Neuronal stem cell (in vitro differentiated cells): Measurements from ENCODE around the gene TULP1.

ENCODE experiments used
- DNase-seq: peaks from one replicate; pipeline ENCODE4 v3.0.0-alpha.2; 2013; ENCODE audit warnings: low spot score
- H2AFZ ChIP-seq: one replicate; pipeline ENCODE4 v1.6.1; 2013; ENCODE audit warnings: mild to moderate bottlenecking, low read length, inconsistent platforms
- H2AK5ac ChIP-seq: 2 replicates; pipeline ENCODE4 v1.6.1; 2013; ENCODE audit warnings: low read depth, mild to moderate bottlenecking, inconsistent platforms, low read length, moderate library complexity, mixed read lengths
- H2BK120ac ChIP-seq: 2 replicates; pipeline ENCODE4 v1.6.1; 2013; ENCODE audit warnings: low read depth, mild to moderate bottlenecking, inconsistent platforms, low read length, moderate library complexity, mixed read lengths
- H2BK12ac ChIP-seq: one replicate; pipeline ENCODE4 v1.6.1; 2013; ENCODE audit warnings: low read length, inconsistent platforms
- H2BK15ac ChIP-seq: 2 replicates; pipeline ENCODE4 v1.6.1; 2013; ENCODE audit warnings: mild to moderate bottlenecking, low read length, inconsistent platforms, mixed read lengths
- H2BK5ac ChIP-seq: one replicate; pipeline ENCODE4 v1.6.1; 2013; ENCODE audit warnings: inconsistent platforms, mild to moderate bottlenecking, low read length, moderate library complexity
- H3K14ac ChIP-seq: one replicate; pipeline ENCODE4 v1.6.1; 2013; ENCODE audit warnings: low read length, inconsistent platforms
- H3K18ac ChIP-seq: 2 replicates; pipeline ENCODE4 v1.6.1; 2013; ENCODE audit warnings: low read length, inconsistent platforms
- H3K23ac ChIP-seq: 2 replicates; pipeline ENCODE4 v1.6.1; 2013; ENCODE audit warnings: low read depth, mild to moderate bottlenecking, mixed read lengths, low read length, inconsistent platforms; ENCODE audit not compliant: poor library complexity
- H3K27ac ChIP-seq: replicated peaks from 3 replicates; pipeline ENCODE4 v1.5.1; 2013; ENCODE audit warnings: low read length, inconsistent platforms
- H3K27me3 ChIP-seq, 3 experiments: 2 replicates each; pipeline ENCODE4 v1.6.1; 2013; ENCODE audit warnings: low read length in 3 of 3, mild to moderate bottlenecking in 2 of 3, inconsistent platforms in 1 of 3, low read depth in 1 of 3, mixed read lengths in 1 of 3, moderate library complexity in 1 of 3; ENCODE audit not compliant: control insufficient read depth in 3 of 3, insufficient read depth in 3 of 3
- H3K36me3 ChIP-seq, 2 donors: replicated peaks in 1 of 2; 2 replicates each; pipeline ENCODE4 v1.6.1; 2013; ENCODE audit warnings: low read length in 2 of 2; ENCODE audit not compliant: control insufficient read depth in 2 of 2, insufficient read depth in 2 of 2
- H3K4ac ChIP-seq: 2 replicates; pipeline ENCODE4 v1.6.1; 2013; ENCODE audit warnings: inconsistent platforms, mild to moderate bottlenecking, low read length, moderate library complexity
- H3K4me1 ChIP-seq, 2 donors: 1 replicate in 1 of 2; 2 replicates in 1 of 2; pipeline ENCODE4 v1.6.1; 2013; ENCODE audit warnings: low read length in 2 of 2, low read depth in 1 of 2; ENCODE audit not compliant: control insufficient read depth in 2 of 2, insufficient read depth in 1 of 2
- H3K4me2 ChIP-seq: one replicate; pipeline ENCODE4 v1.6.1; 2013; ENCODE audit warnings: mild to moderate bottlenecking, low read length, inconsistent platforms; ENCODE audit not compliant: insufficient read depth, poor library complexity, severe bottlenecking
- H3K4me3 ChIP-seq, 2 donors: 2 replicates each; pipeline ENCODE4 v1.5.1; 2013; ENCODE audit warnings: low read length in 2 of 2, mild to moderate bottlenecking in 2 of 2, inconsistent platforms in 1 of 2, moderate library complexity in 1 of 2
- H3K79me1 ChIP-seq: one replicate; pipeline ENCODE4 v1.6.1; 2013; ENCODE audit warnings: low read depth, mild to moderate bottlenecking, inconsistent platforms, low read length, moderate library complexity
- H3K9ac ChIP-seq: one replicate; pipeline ENCODE4 v1.6.1; 2013; ENCODE audit warnings: mild to moderate bottlenecking, low read depth, low read length, inconsistent platforms; ENCODE audit not compliant: poor library complexity
- H3K9me3 ChIP-seq, 2 donors: replicated peaks in 1 of 2; 2 replicates each; pipeline versions ENCODE3 to v1.6.1; 2013; ENCODE audit warnings: low read length in 2 of 2, mild to moderate bottlenecking in 2 of 2, inconsistent platforms in 1 of 2, low read depth in 1 of 2, mixed read lengths in 1 of 2, moderate library complexity in 1 of 2; ENCODE audit not compliant: control insufficient read depth in 2 of 2, insufficient read depth in 1 of 2
- H4K8ac ChIP-seq: one replicate; pipeline ENCODE4 v1.6.1; 2013; ENCODE audit warnings: low read depth, mild to moderate bottlenecking, inconsistent platforms, low read length, moderate library complexity
- H4K91ac ChIP-seq: one replicate; pipeline ENCODE4 v1.6.1; 2013; ENCODE audit warnings: low read length, low read depth, mild to moderate bottlenecking, inconsistent platforms; ENCODE audit not compliant: poor library complexity
- WGBS, 2 donors: extraction: QIAGEN DNeasy Blood & Tissue Kit; methylation state at CpG; one replicate each; pipeline ENCODE4 v1.1.7; 2013; ENCODE audit warnings: missing lambda C conversion rate in 2 of 2, mixed read lengths in 1 of 2; ENCODE audit not compliant: insufficient read length in 2 of 2, insufficient replicate concordance in 1 of 2; ENCODE audit errors: extremely low coverage in 2 of 2; 5-methylcytosine and 5-hydroxymethylcytosine counted together

TULP1 gene

DNA sequence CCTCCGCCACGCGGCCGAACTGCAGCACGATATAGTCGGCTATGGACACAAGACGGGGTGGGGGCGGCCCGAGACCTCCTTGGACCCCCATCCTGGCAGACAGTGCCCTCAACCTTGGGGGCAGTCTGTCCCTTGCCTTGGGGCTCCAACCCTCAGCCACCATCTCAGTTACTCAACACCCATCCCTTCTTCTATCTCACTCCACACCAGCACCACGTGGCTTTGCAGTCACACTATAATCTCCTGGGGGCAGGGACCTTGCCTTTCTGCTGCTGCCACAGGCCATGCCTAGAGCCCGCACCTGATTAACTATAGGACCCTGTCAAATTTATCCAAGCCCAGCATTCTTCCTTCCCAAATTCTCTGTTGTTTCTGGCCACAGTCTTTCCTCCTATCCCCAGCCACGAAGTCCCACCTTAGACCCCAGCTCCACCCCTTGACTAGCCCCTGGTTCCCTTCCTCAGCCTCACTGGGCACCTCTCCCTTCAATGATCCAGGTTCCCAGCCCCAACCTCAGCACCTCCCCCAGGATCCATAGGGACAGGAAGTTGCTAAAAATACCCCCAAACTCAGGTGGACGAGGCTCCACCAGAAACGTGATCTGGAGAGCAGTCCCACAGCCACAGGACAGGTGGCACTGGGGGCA is 14.2 kb downstream of the TULP1 start:
- Histone ChIP-seq H2AFZ (peak overlapping the region; percentile 92), H2BK5ac (peak overlapping the region; percentile 4), H3K27ac (no peak overlapping the region), H3K14ac (peak overlapping the region; percentile 25), H2BK120ac (peak overlapping the region; percentile 93), H3K36me3 (no peaks in the 10 kb centered on the region), H4K91ac (no peak overlapping the region), H3K4me3 (peak overlapping the region; percentile 64 to 83), H3K4me2 (peak overlapping the region; percentile 81), H3K79me1 (peaks cover 5% of the 10 kb centered on the region), H3K9me3 (no peaks in the 10 kb centered on the region), H4K8ac (peak overlapping the region; percentile 95), H3K4ac (peak overlapping the region; percentile 60), H2AK5ac (peak overlapping the region; percentile 98), H3K27me3 (no peaks in the 10 kb centered on the region), H3K9ac (peak overlapping the region; percentile 95), H2BK12ac (peak overlapping the region; percentile 95), H3K18ac (peak overlapping the region; percentile 98), H3K23ac (peak overlapping the region; percentile 94), H2BK15ac (peak overlapping the region; percentile 96), H3K4me1 (peaks cover 31 to 38% of the 10 kb centered on the region in 2 donors)
- DNase-seq, result no peak
- no CpG with 5 or more reads among the region's 14 CpGs for WGBS, 2 donors

DNA sequence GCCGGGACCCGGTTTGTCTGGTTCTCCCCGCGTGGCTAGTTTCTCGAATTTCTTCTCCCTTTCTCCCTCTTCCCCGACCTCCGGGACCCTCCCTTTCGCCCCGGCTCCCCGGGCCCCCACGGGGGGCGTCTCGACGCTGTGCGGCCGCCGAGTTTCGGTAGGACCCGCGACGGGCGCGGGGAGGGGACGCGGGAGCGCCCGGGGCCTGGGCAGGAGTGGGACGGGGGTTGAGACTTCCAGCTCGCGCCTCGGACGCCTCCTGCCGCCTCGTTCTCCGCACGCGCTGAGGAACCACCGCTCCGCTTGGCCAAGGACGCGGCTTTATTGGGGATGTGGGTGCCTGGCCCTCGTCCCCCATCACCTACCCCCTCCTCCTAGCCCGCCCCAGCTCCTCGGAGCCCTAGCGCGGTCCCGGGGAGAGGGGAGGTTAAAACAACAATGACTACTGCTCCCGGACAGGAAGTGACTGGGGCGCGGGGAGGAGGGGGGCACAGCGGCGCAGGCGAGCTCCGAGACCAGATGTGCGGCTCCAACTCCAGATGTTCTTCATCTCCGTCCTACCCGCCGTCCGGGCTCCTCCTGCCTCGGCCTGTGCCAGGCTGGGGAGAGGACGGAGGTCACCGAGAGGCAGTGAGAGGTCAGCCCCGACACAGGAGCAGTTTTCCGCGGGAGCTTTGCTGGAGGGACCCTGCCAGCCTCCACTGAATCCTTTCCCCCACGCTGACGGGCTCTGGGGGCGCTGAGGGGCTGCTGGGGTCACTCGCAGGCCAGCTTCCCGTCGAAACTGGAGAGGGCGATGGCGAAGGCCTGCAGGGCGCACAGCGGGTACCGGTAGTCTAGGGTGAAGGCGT is 14.9 kb downstream of the TULP1 start:
- Histone ChIP-seq H3K27ac (peak overlapping the region; percentile 89), H3K4me3 (peak overlapping the region; percentile 64 to 83), H3K9me3 (peaks cover 0 to 2% of the 10 kb centered on the region in 2 donors)

DNA sequence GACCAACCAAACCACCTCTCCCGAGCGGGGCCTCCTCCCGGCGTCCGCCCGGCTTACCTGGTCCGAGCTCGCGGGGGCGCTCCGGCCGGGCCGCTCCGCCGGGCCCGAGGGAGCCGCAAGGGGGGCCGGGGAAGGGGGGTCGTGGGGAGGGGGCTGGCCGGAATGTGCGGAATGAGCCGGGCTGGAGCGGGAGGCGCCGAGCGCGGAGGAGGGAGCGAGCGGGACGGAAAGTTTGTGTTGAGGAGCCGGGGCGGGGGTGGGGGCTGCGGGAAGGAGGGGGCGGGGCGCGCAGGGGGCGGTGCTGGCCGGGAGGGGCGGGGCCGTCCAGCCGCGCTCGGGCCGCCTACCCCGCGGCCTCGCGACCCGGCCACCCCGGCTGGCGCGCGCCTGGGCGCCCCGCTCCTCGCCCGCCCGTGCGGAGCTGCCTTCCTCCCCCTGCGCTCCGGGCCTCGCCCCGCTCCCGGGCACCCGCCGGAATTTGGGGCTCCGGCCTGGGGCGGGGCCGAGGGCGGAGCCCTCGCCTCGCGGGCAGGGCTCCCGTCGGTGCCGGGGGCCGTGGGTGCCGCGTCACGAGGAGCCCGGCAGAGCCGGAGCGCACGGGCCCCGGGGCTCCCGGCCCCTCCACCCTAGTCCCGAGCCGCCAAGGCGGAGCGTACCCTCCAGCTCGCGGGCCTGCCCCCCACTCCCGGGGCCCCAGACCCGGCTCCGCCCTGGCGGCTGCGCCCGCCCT is 15.7 kb downstream of the TULP1 start, which contains the start of gene TEAD3:
TEAD3 (minus strand) TSS at position 239 of the 730 bp plus-strand sequence.
- H3K14ac ChIP-seq, result peak within 1 kb of the TSS; percentile 89
- peak within 1 kb of the TSS; percentile 98 for H3K18ac ChIP-seq
- H3K79me1 ChIP-seq, result peaks cover 9% of the 10 kb centered on the region
- peak within 1 kb of the TSS; percentile 95 for H2BK120ac ChIP-seq
- H3K4me3 ChIP-seq, result peak within 1 kb of the TSS; percentile 64 to 89
- H3K27ac ChIP-seq, result peak within 1 kb of the TSS; percentile 89
- DNase-seq, result peak; percentile 89
- H2AFZ ChIP-seq, result peak within 1 kb of the TSS; percentile 92
- H4K8ac ChIP-seq, result peak within 1 kb of the TSS; percentile 98
- peaks cover 0 to 2% of the 10 kb centered on the region in 2 donors for H3K9me3 ChIP-seq
- peak within 1 kb of the TSS; percentile 96 for H2BK15ac ChIP-seq
- peak within 1 kb of the TSS; percentile 94 for H3K23ac ChIP-seq
- peak within 1 kb of the TSS; percentile 77 for H2BK5ac ChIP-seq
- H3K9ac ChIP-seq, result peak within 1 kb of the TSS; percentile 95
- peaks cover 0 to 3% of the 10 kb centered on the region in 2 donors for H3K36me3 ChIP-seq
- no peaks in the 10 kb centered on the region for H3K27me3 ChIP-seq
- peak within 1 kb of the TSS; percentile 10 for H3K4ac ChIP-seq
- no CpG with 5 or more reads among the region's 98 CpGs for WGBS, 2 donors
- H2BK12ac ChIP-seq, result peak within 1 kb of the TSS; percentile 95
- peaks cover 45 to 53% of the 10 kb centered on the region in 2 donors for H3K4me1 ChIP-seq
- H4K91ac ChIP-seq, result peak within 1 kb of the TSS; percentile 82
- peak within 1 kb of the TSS; percentile 98 for H2AK5ac ChIP-seq
- H3K4me2 ChIP-seq, result peak within 1 kb of the TSS; percentile 81

More for the DNA sequence above, 14.9 kb downstream of the TULP1 start:
- DNase-seq, result peak; percentile 48
- H3K14ac ChIP-seq, result peak overlapping the region; percentile 89
- peak overlapping the region; percentile 4 for H2BK5ac ChIP-seq
- no peaks in the 10 kb centered on the region for H3K27me3 ChIP-seq
- H2BK120ac ChIP-seq, result peak overlapping the region; percentile 95
- peak overlapping the region; percentile 96 for H2BK15ac ChIP-seq
- H3K4me2 ChIP-seq, result peak overlapping the region; percentile 81
- peaks cover 9% of the 10 kb centered on the region for H3K79me1 ChIP-seq
- H3K23ac ChIP-seq, result peak overlapping the region; percentile 94
- peak overlapping the region; percentile 98 for H4K8ac ChIP-seq
- peak overlapping the region; percentile 92 for H2AFZ ChIP-seq
- H2BK12ac ChIP-seq, result peak overlapping the region; percentile 95
- peaks cover 0 to 3% of the 10 kb centered on the region in 2 donors for H3K36me3 ChIP-seq
- peaks cover 37 to 45% of the 10 kb centered on the region in 2 donors for H3K4me1 ChIP-seq
- peak overlapping the region; percentile 82 for H4K91ac ChIP-seq
- peak overlapping the region; percentile 60 for H3K4ac ChIP-seq
- H3K18ac ChIP-seq, result peak overlapping the region; percentile 98
- H3K9ac ChIP-seq, result peak overlapping the region; percentile 95
- peak overlapping the region; percentile 98 for H2AK5ac ChIP-seq
- no CpG with 5 or more reads among the region's 77 CpGs for WGBS, 2 donors
